Testis (tissue), 3 donors: ENCODE data around the gene KIR3DL1. TPM values are rescaled to one million over a fixed set of nuclear protein-coding genes. Genes with fewer than 3 reads are reported as not detected.

Source experiments
- DNase-seq: peaks from one replicate; pipeline ENCODE4 v3.0.0-alpha.2; 2019
- H3K27ac ChIP-seq, 2 donors: fragments of 200-600 bp; sonication (generic); one replicate each; pipeline ENCODE4 v1.5.1; 2019
- H3K27me3 ChIP-seq: fragments of 200-600 bp; sonication (generic); one replicate; pipeline ENCODE4 v1.5.1; 2019
- H3K36me3 ChIP-seq: fragments of 200-600 bp; sonication (generic); one replicate; pipeline ENCODE4 v1.5.1; 2017; ENCODE audit warnings: low read depth; ENCODE audit errors: missing control alignments
- H3K4me1 ChIP-seq: fragments of 200-600 bp; sonication (generic); one replicate; pipeline ENCODE4 v1.5.1; 2019
- H3K4me3 ChIP-seq, 2 donors: fragments of 200-600 bp; sonication (generic); one replicate each; pipeline ENCODE4 v1.5.1; 2017 to 2019
- H3K9me3 ChIP-seq: fragments of 200-600 bp; sonication (generic); one replicate; pipeline ENCODE4 v1.5.1; 2017
- POLR2A ChIP-seq: fragments of 450-650 bp; IDR thresholded peaks from one replicate; pipeline ENCODE4 v1.6.1; 2017; ENCODE audit warnings: antibody characterized with exemption, mild to moderate bottlenecking, moderate library complexity
- WGBS, 2 donors: methylation state at CpG; one replicate each; pipeline ENCODE4 v1.1.5; 2018; 5-methylcytosine and 5-hydroxymethylcytosine counted together
- intact Hi-C: fragments of 100-400 bp; cut with DNase I; formaldehyde crosslinking; loops from one replicate; pipeline ENCODE4 v1.15.1; 2023; ENCODE audit warnings: low total_unique reads
- polyA plus RNA-seq: library from polyadenylated mRNA; stranded (reverse); fragments of 350-450 nt; fragmentation: Illumina TruSeq; extraction: RNeasy Lipid Tissue Mini Kit (QIAGEN cat#74804); gene quantifications from one replicate; pipeline ENCODE4 v1.2.3, GENCODE V29; 2014; ENCODE audit warnings: low read depth, low replicate concordance; ENCODE audit not compliant: insufficient read depth
- small RNA-seq, 2 donors: library from RNA; depleted of rRNA; stranded (forward); fragments of <200 nt; gene quantifications; one replicate each; pipeline ENCODE3, GENCODE V24; 2016
- total RNA-seq, 2 donors: library from RNA; depleted of rRNA; stranded (reverse); fragments of >200 nt; gene quantifications; one replicate each; pipeline ENCODE4 v1.2.3, GENCODE V29; 2016
- TF ChIP-seq, protein P1 (sequence below), 3 experiments: fragments of 450-650 bp in 2 of 3; fragments of 200-600 bp in 1 of 3; sonication (generic) in 1 of 3; IDR thresholded peaks; one replicate each; pipeline ENCODE4 v1.5.1; 2016 to 2019; ENCODE audit warnings: antibody characterized with exemption in 3 of 3, mild to moderate bottlenecking in 2 of 3, moderate library complexity in 1 of 3

KIR3DL1 gene
- total and polyA plus RNA-seq, 3 donors from 2014 or later = not detected

DNA sequence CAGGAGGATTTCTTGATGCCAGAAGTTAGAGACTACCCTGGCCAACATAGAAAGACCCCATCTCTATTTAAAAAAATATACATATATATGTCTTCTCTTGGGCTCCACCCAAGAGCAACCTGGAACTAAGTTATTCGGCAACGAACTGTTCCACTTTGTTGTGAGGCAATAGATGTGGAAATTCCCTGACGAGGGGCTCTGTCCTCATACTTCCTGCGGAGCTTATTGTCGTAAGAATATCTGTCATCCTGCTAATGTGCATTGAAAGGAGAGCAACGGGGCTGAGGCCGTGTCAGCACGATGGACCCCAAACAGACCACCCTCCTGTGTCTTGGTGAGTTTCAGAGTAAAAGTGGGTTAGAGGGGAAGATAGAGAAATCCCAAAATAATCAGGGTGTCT, 57.7 kb downstream of the KIR3DL1 start, which contains the start of gene FCAR:
Gene FCAR, plus strand, starts transcription at position 246 of the 400 bp plus-strand sequence. Its CDS starts 55 bp downstream, at position 301.
- H3K9me3 ChIP-seq = no peaks in the 10 kb centered on the region
- DNase-seq = no peak
- WGBS, 2 donors = 78 to 80% methylated on average over 8 of the region's 8 CpGs
- H3K27me3 ChIP-seq = no peaks in the 10 kb centered on the region
- no peaks in the 10 kb centered on the region for H3K4me1 ChIP-seq
- H3K27ac ChIP-seq = no peak within 1 kb of the TSS
- TF ChIP-seq, protein P1, sequence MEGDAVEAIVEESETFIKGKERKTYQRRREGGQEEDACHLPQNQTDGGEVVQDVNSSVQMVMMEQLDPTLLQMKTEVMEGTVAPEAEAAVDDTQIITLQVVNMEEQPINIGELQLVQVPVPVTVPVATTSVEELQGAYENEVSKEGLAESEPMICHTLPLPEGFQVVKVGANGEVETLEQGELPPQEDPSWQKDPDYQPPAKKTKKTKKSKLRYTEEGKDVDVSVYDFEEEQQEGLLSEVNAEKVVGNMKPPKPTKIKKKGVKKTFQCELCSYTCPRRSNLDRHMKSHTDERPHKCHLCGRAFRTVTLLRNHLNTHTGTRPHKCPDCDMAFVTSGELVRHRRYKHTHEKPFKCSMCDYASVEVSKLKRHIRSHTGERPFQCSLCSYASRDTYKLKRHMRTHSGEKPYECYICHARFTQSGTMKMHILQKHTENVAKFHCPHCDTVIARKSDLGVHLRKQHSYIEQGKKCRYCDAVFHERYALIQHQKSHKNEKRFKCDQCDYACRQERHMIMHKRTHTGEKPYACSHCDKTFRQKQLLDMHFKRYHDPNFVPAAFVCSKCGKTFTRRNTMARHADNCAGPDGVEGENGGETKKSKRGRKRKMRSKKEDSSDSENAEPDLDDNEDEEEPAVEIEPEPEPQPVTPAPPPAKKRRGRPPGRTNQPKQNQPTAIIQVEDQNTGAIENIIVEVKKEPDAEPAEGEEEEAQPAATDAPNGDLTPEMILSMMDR (IDR thresholded peaks at IDR 0.05) = no peak
- TF ChIP-seq POLR2A = no peak
- H3K4me3 ChIP-seq = no peak within 1 kb of the TSS
- intact Hi-C loops = no loop called here
- H3K36me3 ChIP-seq = no peaks in the 10 kb centered on the region

DNA sequence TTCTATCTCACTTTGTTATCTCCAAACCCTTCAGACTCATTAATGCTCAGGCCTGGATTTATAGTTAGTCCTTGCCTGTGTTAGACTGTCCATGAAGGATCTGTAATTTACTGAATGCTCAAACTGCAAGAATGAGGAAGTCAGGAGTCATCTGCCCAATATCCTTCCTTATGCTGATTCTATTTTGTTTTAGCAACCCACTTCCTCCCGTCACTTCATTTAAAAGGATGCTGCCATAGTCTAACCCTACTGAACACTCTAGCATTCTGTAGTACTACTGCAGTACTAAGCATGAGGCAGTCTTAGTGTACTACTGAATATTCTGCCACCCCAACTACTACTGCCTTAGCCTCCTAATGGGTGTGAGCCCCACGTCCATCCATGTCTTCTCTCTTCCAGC, 59.2 kb downstream of the KIR3DL1 start:
- no peak for TF ChIP-seq POLR2A
- TF ChIP-seq, protein P1 (IDR thresholded peaks at IDR 0.05) = no peak
- H3K27me3 ChIP-seq = no peaks in the 10 kb centered on the region
- H3K4me1 ChIP-seq = no peaks in the 10 kb centered on the region
- no peaks in the 10 kb centered on the region for H3K9me3 ChIP-seq
- H3K4me3 ChIP-seq = no peak overlapping the region
- DNase-seq = no peak
- WGBS, 2 donors = 53 to 63% methylated on average over 2 of the region's 2 CpGs
- no peak overlapping the region for H3K27ac ChIP-seq
- no peaks in the 10 kb centered on the region for H3K36me3 ChIP-seq
- intact Hi-C loops = no loop called here

GRCh38 chr19:54877471-54877870, 61.2 kb downstream of the KIR3DL1 start:
- WGBS, 2 donors = 81 to 87% methylated on average over 3 of the region's 3 CpGs
- intact Hi-C loops = no loop called here

More at GRCh38 chr19:54877471-54877870, 61.2 kb downstream of the KIR3DL1 start:
- no peak for DNase-seq
- no peaks in the 10 kb centered on the region for H3K27me3 ChIP-seq
- no peaks in the 10 kb centered on the region for H3K9me3 ChIP-seq
- no peaks in the 10 kb centered on the region for H3K36me3 ChIP-seq
- no peaks in the 10 kb centered on the region for H3K4me1 ChIP-seq
- H3K4me3 ChIP-seq = no peak overlapping the region
- no peak overlapping the region for H3K27ac ChIP-seq
- no peak for TF ChIP-seq POLR2A
- TF ChIP-seq, protein P1 (IDR thresholded peaks at IDR 0.05) = no peak

Small RNAs within 50 kb of the gene (small RNA-seq; reads per million reads assigned to genes)
- gene KIR3DP1 (0 reads per million in 2 donors), gene RNU6-222P (0 reads per million in 2 donors)

Other genes starting within 250 kb of the KIR3DL1 start
- gene LILRA2, start 242.7 kb upstream of the KIR3DL1 start, total RNA-seq = under 1 TPM; 0.47 to 0.87 TPM
- 2.6 TPM for gene LILRA2, start 242.7 kb upstream of the KIR3DL1 start, polyA plus RNA-seq
- gene LILRA1, start 222.8 kb upstream of the KIR3DL1 start, total RNA-seq = under 1 TPM in 1 of 2 donors, not detected in 1; 0.50 TPM
- 0.62 TPM for gene LILRA1, start 222.8 kb upstream of the KIR3DL1 start, polyA plus RNA-seq
- gene LILRB1, start 186.0 kb upstream of the KIR3DL1 start, total RNA-seq = under 1 TPM; 0.63 to 0.93 TPM
- gene LILRB1, start 186.0 kb upstream of the KIR3DL1 start, polyA plus RNA-seq = 2.2 TPM
- gene LILRB4, start 153.5 kb upstream of the KIR3DL1 start, total RNA-seq = 1 to 10 TPM; 1.0 to 3.2 TPM
- 12.6 TPM for gene LILRB4, start 153.5 kb upstream of the KIR3DL1 start, polyA plus RNA-seq
- not detected for gene KIR3DL3, start 92.0 kb upstream of the KIR3DL1 start, total RNA-seq
- 0.18 TPM for gene KIR3DL3, start 92.0 kb upstream of the KIR3DL1 start, polyA plus RNA-seq
- gene KIR2DL3, start 78.0 kb upstream of the KIR3DL1 start, total RNA-seq = not detected
- not detected for gene KIR2DL3, start 78.0 kb upstream of the KIR3DL1 start, polyA plus RNA-seq
- gene KIR2DL1, start 46.7 kb upstream of the KIR3DL1 start, total RNA-seq = not detected
- not detected for gene KIR2DL1, start 46.7 kb upstream of the KIR3DL1 start, polyA plus RNA-seq
- gene KIR2DL4, start 12.9 kb upstream of the KIR3DL1 start, total RNA-seq = under 1 TPM in 1 of 2 donors, not detected in 1; 0.31 TPM
- not detected for gene KIR2DL4, start 12.9 kb upstream of the KIR3DL1 start, polyA plus RNA-seq
- gene KIR2DS4, start 16.2 kb downstream of the KIR3DL1 start, total RNA-seq = under 1 TPM in 1 of 2 donors, not detected in 1; 0.19 TPM
- not detected for gene KIR2DS4, start 16.2 kb downstream of the KIR3DL1 start, polyA plus RNA-seq
- not detected for gene KIR3DL2, start 34.0 kb downstream of the KIR3DL1 start, total RNA-seq
- not detected for gene KIR3DL2, start 34.0 kb downstream of the KIR3DL1 start, polyA plus RNA-seq
- not detected for gene FCAR, start 57.8 kb downstream of the KIR3DL1 start, total RNA-seq
- not detected for gene FCAR, start 57.8 kb downstream of the KIR3DL1 start, polyA plus RNA-seq
- gene NCR1, start 89.7 kb downstream of the KIR3DL1 start, total RNA-seq = under 1 TPM; 0.31 to 0.43 TPM
- gene NCR1, start 89.7 kb downstream of the KIR3DL1 start, polyA plus RNA-seq = 0.44 TPM
- gene NLRP7, start 131.1 kb downstream of the KIR3DL1 start, total RNA-seq = 10 to 100 TPM in 1 of 2 donors, 1 to 10 TPM in 1; 9.0 to 11.7 TPM
- 14.5 TPM for gene NLRP7, start 131.1 kb downstream of the KIR3DL1 start, polyA plus RNA-seq
- 10 to 100 TPM; 41.9 to 46.4 TPM for gene NLRP2, start 149.9 kb downstream of the KIR3DL1 start, total RNA-seq
- gene NLRP2, start 149.9 kb downstream of the KIR3DL1 start, polyA plus RNA-seq = 42.6 TPM
- gene GP6, start 221.8 kb downstream of the KIR3DL1 start, total RNA-seq = 1 to 10 TPM; 1.1 to 3.2 TPM
- 5.3 TPM for gene GP6, start 221.8 kb downstream of the KIR3DL1 start, polyA plus RNA-seq
- gene RDH13, start 246.7 kb downstream of the KIR3DL1 start, total RNA-seq = 10 to 100 TPM; 22.5 to 24.3 TPM
- 13.9 TPM for gene RDH13, start 246.7 kb downstream of the KIR3DL1 start, polyA plus RNA-seq